ENCODE results near the gene CRMP1.

CRMP1 gene

DNA sequence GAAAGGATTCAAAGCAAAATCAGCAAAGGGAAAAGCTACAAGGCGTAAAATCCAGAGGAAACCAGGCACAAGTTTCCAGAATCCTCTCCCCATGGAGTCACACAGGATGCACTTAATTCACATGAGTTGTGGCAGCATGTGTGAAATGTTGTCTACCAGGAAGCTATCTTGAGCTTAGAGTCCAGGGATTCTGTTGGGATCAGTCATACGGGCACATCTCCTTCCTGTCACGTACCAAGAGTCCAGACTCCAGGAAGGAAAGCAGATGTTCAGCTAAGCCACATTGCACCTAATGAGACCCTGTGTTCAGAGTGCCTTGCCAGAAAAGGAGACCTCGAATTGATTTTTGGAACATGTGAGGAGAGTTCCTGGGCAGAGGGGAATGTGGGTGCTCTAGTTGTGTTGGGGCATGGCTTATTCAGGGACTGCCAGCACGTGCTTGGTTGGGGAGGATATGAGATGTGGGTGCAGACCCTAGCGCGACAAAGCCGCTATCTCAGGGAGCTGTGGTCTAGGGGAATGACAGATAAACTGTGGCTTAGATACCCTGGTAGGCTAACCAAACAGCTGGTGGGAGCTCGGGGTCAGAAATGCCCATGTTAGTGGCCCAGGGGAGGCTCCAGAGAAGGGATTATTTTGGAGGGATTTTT is 111.9 kb downstream of the CRMP1 start:
- Histone ChIP-seq H3K4me1 (ENCODE audit: control insufficient read depth, low read depth, low read length) (no peaks in the 10 kb centered on the region), H3K36me3 (ENCODE audit: control insufficient read depth, insufficient read depth, low read length) (no peaks in the 10 kb centered on the region), H3K18ac (ENCODE audit: low read length) (no peak overlapping the region), H3K79me1 (ENCODE audit: low read length) (no peaks in the 10 kb centered on the region), H4K5ac (ENCODE audit: low read length) (no peak overlapping the region), H3K23ac (ENCODE audit: low read length) (no peak overlapping the region), H3K79me2 (ENCODE audit: control insufficient read depth, insufficient read depth, low read length) (no peaks in the 10 kb centered on the region), H3K9ac (ENCODE audit: low read length) (no peak overlapping the region), H2BK120ac (ENCODE audit: low read depth, low read length) (no peak overlapping the region), H3K56ac (ENCODE audit: low read length) (no peak overlapping the region), H4K8ac (ENCODE audit: low read depth, low read length) (no peak overlapping the region), H2BK5ac (ENCODE audit: low read length) (no peak overlapping the region), H3K4me3 (ENCODE audit: low read length) (no peak overlapping the region), H3K4ac (ENCODE audit: low read depth, low read length) (no peak overlapping the region), H3K27me3 (ENCODE audit: insufficient read depth, low read length, poor library complexity) (no peaks in the 10 kb centered on the region), H2BK15ac (replicated peaks; ENCODE audit: low read depth) (no peak overlapping the region), H3K27ac (ENCODE audit: low read depth, low read length) (no peak overlapping the region), H3K4me2 (ENCODE audit: low read length) (no peak overlapping the region), H2AK5ac (ENCODE audit: low read length) (no peak overlapping the region)
- DNase-seq, result no peak
- WGBS (ENCODE audit: extremely low coverage, insufficient coverage, low lambda C conversion rate), result no CpG with 5 or more reads among the region's 9 CpGs

GRCh38 chr4:5776510-5776909 is 116.4 kb downstream of the CRMP1 start:
- H3K4me3 ChIP-seq (ENCODE audit: low read length), result no peak overlapping the region
- H4K8ac ChIP-seq (ENCODE audit: low read depth, low read length), result no peak overlapping the region
- no peak overlapping the region for H3K4ac ChIP-seq (ENCODE audit: low read depth, low read length)
- no peak for DNase-seq
- H3K4me2 ChIP-seq (ENCODE audit: low read length), result no peak overlapping the region
- H3K18ac ChIP-seq (ENCODE audit: low read length), result no peak overlapping the region
- no CpG with 5 or more reads among the region's 1 CpG for WGBS (ENCODE audit: extremely low coverage, insufficient coverage, low lambda C conversion rate)
- no peak overlapping the region for H2BK15ac ChIP-seq (replicated peaks; ENCODE audit: low read depth)
- no peak overlapping the region for H3K9ac ChIP-seq (ENCODE audit: low read length)
- peaks cover 5% of the 10 kb centered on the region for H3K4me1 ChIP-seq (ENCODE audit: control insufficient read depth, low read depth, low read length)
- no peak overlapping the region for H3K56ac ChIP-seq (ENCODE audit: low read length)
- H3K79me1 ChIP-seq (ENCODE audit: low read length), result no peaks in the 10 kb centered on the region
- H4K5ac ChIP-seq (ENCODE audit: low read length), result no peak overlapping the region
- no peak overlapping the region for H2BK5ac ChIP-seq (ENCODE audit: low read length)
- H3K27ac ChIP-seq (ENCODE audit: low read depth, low read length), result no peak overlapping the region
- no peak overlapping the region for H2BK120ac ChIP-seq (ENCODE audit: low read depth, low read length)
- H2AK5ac ChIP-seq (ENCODE audit: low read length), result no peak overlapping the region
- no peaks in the 10 kb centered on the region for H3K79me2 ChIP-seq (ENCODE audit: control insufficient read depth, insufficient read depth, low read length)
- H3K36me3 ChIP-seq (ENCODE audit: control insufficient read depth, insufficient read depth, low read length), result no peaks in the 10 kb centered on the region
- H3K23ac ChIP-seq (ENCODE audit: low read length), result no peak overlapping the region
- no peaks in the 10 kb centered on the region for H3K27me3 ChIP-seq (ENCODE audit: insufficient read depth, low read length, poor library complexity)

GRCh38 chr4:5774416-5775036 is 118.4 kb downstream of the CRMP1 start:
- H3K36me3 ChIP-seq (ENCODE audit: control insufficient read depth, insufficient read depth, low read length), result no peaks in the 10 kb centered on the region
- H3K23ac ChIP-seq (ENCODE audit: low read length), result no peak overlapping the region
- no peaks in the 10 kb centered on the region for H3K27me3 ChIP-seq (ENCODE audit: insufficient read depth, low read length, poor library complexity)
- no peak overlapping the region for H4K8ac ChIP-seq (ENCODE audit: low read depth, low read length)
- H3K56ac ChIP-seq (ENCODE audit: low read length), result no peak overlapping the region
- H3K79me2 ChIP-seq (ENCODE audit: control insufficient read depth, insufficient read depth, low read length), result no peaks in the 10 kb centered on the region
- DNase-seq, result peak; percentile 83
- no peak overlapping the region for H2BK15ac ChIP-seq (replicated peaks; ENCODE audit: low read depth)
- H4K5ac ChIP-seq (ENCODE audit: low read length), result no peak overlapping the region
- no peak overlapping the region for H2BK120ac ChIP-seq (ENCODE audit: low read depth, low read length)
- WGBS (ENCODE audit: extremely low coverage, insufficient coverage, low lambda C conversion rate), result no CpG with 5 or more reads among the region's 2 CpGs
- no peak overlapping the region for H3K4me2 ChIP-seq (ENCODE audit: low read length)
- no peak overlapping the region for H3K27ac ChIP-seq (ENCODE audit: low read depth, low read length)
- peaks cover 5% of the 10 kb centered on the region for H3K4me1 ChIP-seq (ENCODE audit: control insufficient read depth, low read depth, low read length)
- H3K4me3 ChIP-seq (ENCODE audit: low read length), result no peak overlapping the region
- H3K18ac ChIP-seq (ENCODE audit: low read length), result no peak overlapping the region
- H3K9ac ChIP-seq (ENCODE audit: low read length), result no peak overlapping the region
- H2BK5ac ChIP-seq (ENCODE audit: low read length), result no peak overlapping the region
- no peaks in the 10 kb centered on the region for H3K79me1 ChIP-seq (ENCODE audit: low read length)
- no peak overlapping the region for H2AK5ac ChIP-seq (ENCODE audit: low read length)
- H3K4ac ChIP-seq (ENCODE audit: low read depth, low read length), result no peak overlapping the region

DNA sequence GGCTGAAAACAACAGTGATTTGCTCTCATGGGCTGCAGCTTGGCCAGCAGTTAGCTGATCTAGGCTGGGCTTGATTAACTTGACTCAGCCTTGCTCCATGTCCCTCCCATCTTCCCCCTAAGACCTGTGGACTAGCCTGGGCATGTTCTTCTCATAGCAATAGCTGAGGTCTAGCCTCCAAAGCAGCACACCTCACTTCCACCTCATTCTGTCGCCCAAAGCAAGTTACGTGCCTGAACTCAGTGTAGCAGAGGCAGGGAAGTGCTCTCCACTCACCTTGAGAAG is 119.7 kb downstream of the CRMP1 start:
- no peak overlapping the region for H4K5ac ChIP-seq (ENCODE audit: low read length)
- H3K18ac ChIP-seq (ENCODE audit: low read length), result peak overlapping the region; percentile 4
- no CpG with 5 or more reads among the region's 2 CpGs for WGBS (ENCODE audit: extremely low coverage, insufficient coverage, low lambda C conversion rate)
- H2AK5ac ChIP-seq (ENCODE audit: low read length), result no peak overlapping the region
- H3K4me2 ChIP-seq (ENCODE audit: low read length), result no peak overlapping the region
- no peaks in the 10 kb centered on the region for H3K36me3 ChIP-seq (ENCODE audit: control insufficient read depth, insufficient read depth, low read length)
- no peak overlapping the region for H4K8ac ChIP-seq (ENCODE audit: low read depth, low read length)
- H3K27me3 ChIP-seq (ENCODE audit: insufficient read depth, low read length, poor library complexity), result no peaks in the 10 kb centered on the region
- DNase-seq, result no peak
- no peak overlapping the region for H3K9ac ChIP-seq (ENCODE audit: low read length)
- H3K4ac ChIP-seq (ENCODE audit: low read depth, low read length), result no peak overlapping the region
- no peak overlapping the region for H3K4me3 ChIP-seq (ENCODE audit: low read length)
- H3K4me1 ChIP-seq (ENCODE audit: control insufficient read depth, low read depth, low read length), result peaks cover 5% of the 10 kb centered on the region
- peak overlapping the region; percentile 7 for H3K23ac ChIP-seq (ENCODE audit: low read length)
- H2BK15ac ChIP-seq (replicated peaks; ENCODE audit: low read depth), result no peak overlapping the region
- no peaks in the 10 kb centered on the region for H3K79me1 ChIP-seq (ENCODE audit: low read length)
- H2BK5ac ChIP-seq (ENCODE audit: low read length), result peak overlapping the region; percentile 81
- H3K56ac ChIP-seq (ENCODE audit: low read length), result peak overlapping the region; percentile 44
- H3K27ac ChIP-seq (ENCODE audit: low read depth, low read length), result no peak overlapping the region
- no peak overlapping the region for H2BK120ac ChIP-seq (ENCODE audit: low read depth, low read length)
- no peaks in the 10 kb centered on the region for H3K79me2 ChIP-seq (ENCODE audit: control insufficient read depth, insufficient read depth, low read length)

GRCh38 chr4:5772528-5773270 is 120.2 kb downstream of the CRMP1 start:
- Histone ChIP-seq H3K27me3 (ENCODE audit: insufficient read depth, low read length, poor library complexity) (no peaks in the 10 kb centered on the region), H2AK5ac (ENCODE audit: low read length) (no peak overlapping the region), H3K36me3 (ENCODE audit: control insufficient read depth, insufficient read depth, low read length) (no peaks in the 10 kb centered on the region), H2BK120ac (ENCODE audit: low read depth, low read length) (no peak overlapping the region), H3K9ac (ENCODE audit: low read length) (no peak overlapping the region), H3K4ac (ENCODE audit: low read depth, low read length) (no peak overlapping the region), H3K18ac (ENCODE audit: low read length) (no peak overlapping the region), H3K56ac (ENCODE audit: low read length) (peak overlapping the region; percentile 47), H3K4me2 (ENCODE audit: low read length) (no peak overlapping the region), H3K4me3 (ENCODE audit: low read length) (no peak overlapping the region), H4K5ac (ENCODE audit: low read length) (no peak overlapping the region), H3K79me1 (ENCODE audit: low read length) (no peaks in the 10 kb centered on the region), H3K4me1 (ENCODE audit: control insufficient read depth, low read depth, low read length) (peaks cover 5% of the 10 kb centered on the region), H2BK15ac (replicated peaks; ENCODE audit: low read depth) (no peak overlapping the region), H3K79me2 (ENCODE audit: control insufficient read depth, insufficient read depth, low read length) (no peaks in the 10 kb centered on the region), H3K23ac (ENCODE audit: low read length) (no peak overlapping the region), H3K27ac (ENCODE audit: low read depth, low read length) (no peak overlapping the region), H4K8ac (ENCODE audit: low read depth, low read length) (no peak overlapping the region), H2BK5ac (ENCODE audit: low read length) (no peak overlapping the region)
- no CpG with 5 or more reads among the region's 9 CpGs for WGBS (ENCODE audit: extremely low coverage, insufficient coverage, low lambda C conversion rate)
- no peak for DNase-seq
